Natural killer cell (primary cell): ENCODE data around the gene CMIP. TPM values are rescaled to one million over a fixed set of nuclear protein-coding genes. Genes with fewer than 3 reads are reported as not detected.

Experiments used
- ATAC-seq, 3 donors: fragments of 150-1000 bp in 2 of 3; fragments of 200-7000 bp in 1 of 3; cut with Tn5 transposase; 1 replicate in 1 of 3; 2 replicates in 2 of 3; pipeline ENCODE4 v1.10.0; 2021; ENCODE audit warnings: mild to moderate bottlenecking in 2 of 3, moderate library complexity in 2 of 3
- DNase-seq, 2 donors: peaks; one replicate each; pipeline versions ENCODE4 v3.0.0 to v3.0.0-alpha.2; 2013 to 2021; ENCODE audit warnings: mixed read lengths in 1 of 2
- H3K27ac ChIP-seq: one replicate; pipeline ENCODE4 v1.5.1; 2013; ENCODE audit warnings: mild to moderate bottlenecking, low read length
- H3K27me3 ChIP-seq: one replicate; pipeline ENCODE4 v1.6.1; 2013; ENCODE audit warnings: low read length; ENCODE audit not compliant: control insufficient read depth, insufficient read depth
- H3K36me3 ChIP-seq: one replicate; pipeline ENCODE4 v1.6.1; 2013; ENCODE audit warnings: low read length; ENCODE audit not compliant: control insufficient read depth, insufficient read depth
- H3K4me1 ChIP-seq: one replicate; pipeline ENCODE4 v1.6.1; 2013; ENCODE audit warnings: low read length; ENCODE audit not compliant: control insufficient read depth, insufficient read depth
- H3K4me3 ChIP-seq: one replicate; pipeline ENCODE4 v1.5.1; 2013; ENCODE audit warnings: low read length
- H3K9me3 ChIP-seq: one replicate; pipeline ENCODE4 v1.6.1; 2013; ENCODE audit warnings: low read length; ENCODE audit not compliant: control insufficient read depth, insufficient read depth
- H3K27ac Mint-ChIP-seq, 2 donors: one replicate each; pipeline ENCODE4 v1.8.0; 2022; ENCODE audit warnings: mild to moderate bottlenecking in 2 of 2, mixed read lengths in 2 of 2, moderate library complexity in 1 of 2
- H3K27me3 Mint-ChIP-seq, 2 donors: one replicate each; pipeline ENCODE4 v1.8.0; 2022; ENCODE audit warnings: low read depth in 2 of 2, mixed read lengths in 2 of 2
- H3K36me3 Mint-ChIP-seq: one replicate; pipeline ENCODE4 v1.8.0; 2022; ENCODE audit warnings: mixed read lengths
- H3K4me1 Mint-ChIP-seq, 2 donors: one replicate each; pipeline ENCODE4 v1.8.0; 2022; ENCODE audit warnings: mixed read lengths in 2 of 2
- H3K4me3 Mint-ChIP-seq: one replicate; pipeline ENCODE4 v1.8.0; 2022; ENCODE audit warnings: mild to moderate bottlenecking, moderate library complexity, mixed read lengths
- H3K9me3 Mint-ChIP-seq, 2 donors: one replicate each; pipeline ENCODE4 v1.8.0; 2022; ENCODE audit warnings: mixed read lengths in 2 of 2
- WGBS: methylation state at CpG from one replicate; pipeline ENCODE4 v1.1.7; 2013; ENCODE audit warnings: missing lambda C conversion rate; ENCODE audit not compliant: insufficient coverage; 5-methylcytosine and 5-hydroxymethylcytosine counted together
- intact Hi-C: fragments of 100-400 bp; cut with micrococcal nuclease; formaldehyde crosslinking; loops from one replicate; pipeline ENCODE4 v1.14.2; 2022
- total RNA-seq, 4 donors: library from RNA; stranded (reverse); fragments of 120-200 nt in 1 of 4; gene quantifications; one replicate each; pipeline versions ENCODE4 v1.2.3 to v1.2.4, GENCODE V29; 2013 to 2022
- TF ChIP-seq, protein P1 (sequence below): fragments of 200-600 bp; IDR thresholded peaks from one replicate; pipeline ENCODE4 v1.8.0; 2022; ENCODE audit warnings: antibody characterized with exemption

CMIP gene
- total RNA-seq, 3 donors from 2014 or later (not counting 1 experiment from before 2014, with no cell fraction given): 88.2 to 115 (median 91.5) TPM

DNA sequence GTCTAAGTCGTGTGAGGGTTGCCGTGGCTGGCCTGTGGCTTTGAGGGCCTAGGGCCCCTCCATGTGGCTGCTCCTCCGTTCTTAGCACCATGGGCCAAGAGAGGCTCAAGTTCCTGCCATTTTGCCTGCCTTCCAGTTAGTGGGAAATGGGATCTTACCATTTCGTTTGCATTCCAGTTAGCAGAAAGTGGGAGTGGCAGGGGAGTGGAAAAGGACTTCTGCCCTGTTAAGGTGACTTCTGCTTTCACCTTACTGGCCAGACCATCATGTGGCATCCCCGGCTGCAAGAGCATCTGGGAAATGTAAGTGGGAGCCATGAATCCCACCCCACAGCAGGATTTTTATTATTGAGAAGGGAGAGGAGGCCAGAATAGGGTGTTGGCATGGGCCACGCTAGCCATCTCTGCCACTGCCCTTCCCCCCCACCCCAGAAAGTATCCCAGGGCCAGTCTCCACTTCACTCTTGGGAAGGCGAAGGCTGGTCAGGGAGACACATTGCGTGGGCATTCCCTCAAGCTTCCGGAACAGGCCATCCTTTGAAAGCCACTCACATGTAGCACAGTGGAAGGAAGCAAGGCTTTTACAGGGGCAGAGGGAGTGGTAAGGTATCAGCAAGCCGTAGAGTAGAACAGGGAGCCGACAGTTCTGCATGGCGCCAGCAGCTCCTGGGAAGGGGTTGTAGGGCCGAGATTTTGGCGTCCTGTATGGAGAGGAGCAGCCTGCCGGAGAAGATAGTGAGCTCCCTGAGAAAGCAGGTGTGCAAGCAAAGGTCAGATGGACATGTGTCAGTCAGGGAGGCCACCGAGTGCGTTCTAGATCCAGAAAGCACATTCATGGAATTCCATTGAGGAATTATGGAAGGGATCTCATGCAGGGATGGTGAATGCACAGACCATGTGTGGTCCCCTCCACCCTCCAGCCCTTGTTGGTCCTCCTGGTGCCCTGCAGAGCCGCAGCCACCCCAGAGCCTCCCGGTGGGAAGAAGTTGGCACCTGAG lies 33.4 kb downstream of the CMIP start:
- Histone ChIP-seq H3K27me3 (no peaks in the 10 kb centered on the region), H3K4me1 (peaks cover 96% of the 10 kb centered on the region), H3K4me3 (no peak overlapping the region), H3K9me3 (no peaks in the 10 kb centered on the region), H3K27ac (peak overlapping the region; percentile 83), H3K36me3 (no peaks in the 10 kb centered on the region)
- Mint-ChIP-seq H3K27ac (peak overlapping the region; percentile 88 to 97), H3K4me1 (peaks cover 80 to 95% of the 10 kb centered on the region in 2 donors), H3K9me3 (no peaks in the 10 kb centered on the region), H3K4me3 (peak overlapping the region; percentile 92), H3K36me3 (no peaks in the 10 kb centered on the region), H3K27me3 (no peaks in the 10 kb centered on the region)
- intact Hi-C loops: loop anchor here (2.0 kb wide), 1 partner anchor 35 kb away; no protein-coding TSS in a partner anchor
- TF ChIP-seq, protein P1, sequence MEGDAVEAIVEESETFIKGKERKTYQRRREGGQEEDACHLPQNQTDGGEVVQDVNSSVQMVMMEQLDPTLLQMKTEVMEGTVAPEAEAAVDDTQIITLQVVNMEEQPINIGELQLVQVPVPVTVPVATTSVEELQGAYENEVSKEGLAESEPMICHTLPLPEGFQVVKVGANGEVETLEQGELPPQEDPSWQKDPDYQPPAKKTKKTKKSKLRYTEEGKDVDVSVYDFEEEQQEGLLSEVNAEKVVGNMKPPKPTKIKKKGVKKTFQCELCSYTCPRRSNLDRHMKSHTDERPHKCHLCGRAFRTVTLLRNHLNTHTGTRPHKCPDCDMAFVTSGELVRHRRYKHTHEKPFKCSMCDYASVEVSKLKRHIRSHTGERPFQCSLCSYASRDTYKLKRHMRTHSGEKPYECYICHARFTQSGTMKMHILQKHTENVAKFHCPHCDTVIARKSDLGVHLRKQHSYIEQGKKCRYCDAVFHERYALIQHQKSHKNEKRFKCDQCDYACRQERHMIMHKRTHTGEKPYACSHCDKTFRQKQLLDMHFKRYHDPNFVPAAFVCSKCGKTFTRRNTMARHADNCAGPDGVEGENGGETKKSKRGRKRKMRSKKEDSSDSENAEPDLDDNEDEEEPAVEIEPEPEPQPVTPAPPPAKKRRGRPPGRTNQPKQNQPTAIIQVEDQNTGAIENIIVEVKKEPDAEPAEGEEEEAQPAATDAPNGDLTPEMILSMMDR: no peak
- WGBS: 81% methylated on average over 17 of the region's 19 CpGs
- no peak for DNase-seq
- no peak for ATAC-seq

DNA sequence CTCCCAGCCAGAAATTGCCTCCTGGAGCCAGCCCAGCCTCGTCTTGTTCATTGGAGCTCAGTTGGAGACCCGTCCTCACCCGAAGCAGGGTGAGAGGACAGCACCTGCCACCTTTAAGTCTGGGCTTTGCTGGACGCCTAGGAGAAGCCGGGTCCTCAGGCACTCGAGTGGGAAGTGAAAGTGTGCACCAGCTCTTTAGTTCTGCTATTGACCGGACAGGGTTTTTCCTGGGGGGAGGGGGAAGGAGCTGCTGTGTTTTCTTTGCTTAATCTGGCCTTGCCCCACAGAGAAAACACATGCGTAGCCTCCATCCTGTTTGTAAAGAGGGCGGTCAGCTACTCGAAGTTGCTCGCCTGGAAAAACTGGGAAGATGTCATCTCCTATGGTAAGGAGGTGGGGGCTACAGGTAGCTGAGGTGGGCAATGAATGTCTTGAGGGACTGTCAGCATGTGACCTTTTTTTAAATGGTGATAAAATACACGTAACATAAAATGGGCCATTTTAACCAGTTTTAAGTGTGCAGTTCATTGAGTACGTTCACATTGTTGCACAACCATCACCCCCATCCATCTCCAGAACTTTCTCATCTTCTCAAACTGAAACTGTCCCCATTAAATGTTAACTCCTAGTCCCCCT lies 34.4 kb downstream of the CMIP start:
- intact Hi-C loops: loop anchor here (2.0 kb wide), 1 partner anchor 36 kb away; no protein-coding TSS in a partner anchor
- H3K9me3 Mint-ChIP-seq: no peaks in the 10 kb centered on the region
- Histone ChIP-seq H3K36me3 (no peaks in the 10 kb centered on the region), H3K27me3 (no peaks in the 10 kb centered on the region), H3K4me3 (peak overlapping the region; percentile 1), H3K9me3 (no peaks in the 10 kb centered on the region), H3K27ac (peak overlapping the region; percentile 83), H3K4me1 (peaks cover 94% of the 10 kb centered on the region)
- peak overlapping the region; percentile 92 for H3K4me3 Mint-ChIP-seq
- DNase-seq (peak; percentile 40 to 43), ATAC-seq (peak; percentile 59 to 66 (median 63))
- no peaks in the 10 kb centered on the region for H3K36me3 Mint-ChIP-seq
- H3K4me1 Mint-ChIP-seq: peaks cover 78 to 93% of the 10 kb centered on the region in 2 donors
- peak overlapping the region; percentile 88 to 97 for H3K27ac Mint-ChIP-seq
- TF ChIP-seq, protein P1: no peak
- 9% methylated on average over 13 of the region's 13 CpGs for whole genome bisulfite sequencing
- no peaks in the 10 kb centered on the region for H3K27me3 Mint-ChIP-seq

DNA sequence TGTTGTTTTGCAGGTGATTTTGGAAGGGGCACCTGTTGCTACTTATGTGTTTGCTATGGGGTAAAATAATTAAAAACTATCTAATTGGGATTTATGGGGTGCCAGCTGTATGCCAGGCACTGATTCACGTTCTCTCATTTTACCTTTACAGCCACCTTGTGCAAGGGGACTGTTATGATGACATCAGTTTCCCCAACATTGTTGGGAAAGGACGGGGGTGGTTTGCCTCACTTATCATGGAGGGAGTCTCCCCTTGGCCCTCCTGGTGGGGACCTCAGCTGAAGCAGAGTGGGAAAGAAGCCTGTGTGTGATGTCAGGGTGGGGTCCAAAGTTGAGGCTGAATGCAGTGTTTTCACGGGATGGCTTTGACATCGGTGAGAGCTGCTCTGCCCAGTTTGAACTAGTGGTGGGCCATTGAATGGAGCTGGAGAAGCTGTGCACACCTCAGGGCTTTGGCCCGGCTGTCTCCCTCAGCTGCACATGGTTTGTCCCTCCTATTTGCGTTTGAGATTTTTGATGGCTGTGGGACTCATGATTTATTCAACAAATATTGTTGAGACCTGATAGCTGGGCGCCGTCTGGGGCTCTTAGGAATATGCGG lies 36.1 kb downstream of the CMIP start:
- H3K4me1 Mint-ChIP-seq: peaks cover 79 to 85% of the 10 kb centered on the region in 2 donors
- Histone ChIP-seq H3K36me3 (no peaks in the 10 kb centered on the region), H3K4me3 (no peak overlapping the region), H3K4me1 (peaks cover 80% of the 10 kb centered on the region), H3K27me3 (no peaks in the 10 kb centered on the region), H3K27ac (peak overlapping the region; percentile 83), H3K9me3 (no peaks in the 10 kb centered on the region)
- peak overlapping the region; percentile 52 for H3K4me3 Mint-ChIP-seq
- WGBS: 79% methylated on average over 9 of the region's 9 CpGs
- no peak for DNase-seq
- intact Hi-C loops: loop anchor here (1.0 kb wide), 2 partner anchors 10 to 41 kb away; no protein-coding TSS in a partner anchor
- H3K36me3 Mint-ChIP-seq: no peaks in the 10 kb centered on the region
- H3K9me3 Mint-ChIP-seq: no peaks in the 10 kb centered on the region
- ATAC-seq: no peak
- peak overlapping the region; percentile 88 to 97 for H3K27ac Mint-ChIP-seq
- TF ChIP-seq, protein P1: no peak
- no peaks in the 10 kb centered on the region for H3K27me3 Mint-ChIP-seq
